ENCODE results near the gene BLOC1S1. TPM values are rescaled to one million over a fixed set of nuclear protein-coding genes. Genes with fewer than 3 reads are reported as not detected.
"Not testable (repeated sequence)": the region's sequence is repeated elsewhere in the genome, so short reads cannot be mapped to it uniquely, and the experiment has no call there.

The BLOC1S1 gene
- total and polyA plus RNA-seq, 2 of the 4 experiments (the other 2 are of a cell fraction): 128 to 285 TPM

- H3K4me3 ChIP-seq (ENCODE audit: insufficient read depth, low read depth, low read length); H2BK20ac ChIP-seq (ENCODE audit: low read depth, low read length); POLR2A ChIA-PET (ENCODE audit: unreplicated experiment); H3K56ac ChIP-seq (ENCODE audit: extremely low read depth, insufficient read depth, low read length); DNase-seq; H4K5ac ChIP-seq (ENCODE audit: low read depth, low read length); intact Hi-C loops (cut with micrococcal nuclease); H3K27me3 ChIP-seq (ENCODE audit: control insufficient read depth, insufficient read depth, low read length); H3K23ac ChIP-seq (ENCODE audit: low read depth, low read length); H3K18ac ChIP-seq (ENCODE audit: low read depth, low read length); H3K4ac ChIP-seq (ENCODE audit: low read depth, low read length); H3K4me2 ChIP-seq (ENCODE audit: low read depth, low read length); H2AK9ac ChIP-seq (replicated peaks; ENCODE audit: low read depth, low read length, poor library complexity); H3K27ac ChIP-seq (ENCODE audit: insufficient read depth, low read length); H3K14ac ChIP-seq (replicated peaks; ENCODE audit: low read depth, low read length); dilution Hi-C loops (cut with HindIII; ENCODE audit: low sequenced_read_pairs, unreplicated experiment); H2BK5ac ChIP-seq (ENCODE audit: low read depth, low read length, poor library complexity, severe bottlenecking); H3K9ac ChIP-seq (ENCODE audit: low read depth, low read length); CTCF ChIA-PET; H2BK120ac ChIP-seq (ENCODE audit: low read depth, low read length); H3K4me1 ChIP-seq (ENCODE audit: control insufficient read depth, insufficient read depth, low read length); H4K91ac ChIP-seq (ENCODE audit: insufficient read depth, low read depth, low read length); H3K9me1 ChIP-seq (ENCODE audit: insufficient read depth, low read length); H2AK5ac ChIP-seq (ENCODE audit: low read depth, low read length); H4K8ac ChIP-seq (ENCODE audit: low read depth in 2 of 2, low read length in 2 of 2); H3K9me3 ChIP-seq (ENCODE audit: control insufficient read depth, insufficient read depth, low read length); H2AFZ ChIP-seq (replicated peaks; ENCODE audit: low read length, poor library complexity); H2BK15ac ChIP-seq (ENCODE audit: low read depth, low read length); in situ Hi-C loops (cut with MboI; ENCODE audit: low sequenced_read_pairs); ATAC-seq (ENCODE audit: low read depth); BruUV-seq (replicated peaks); H4K20me1 ChIP-seq (ENCODE audit: insufficient read depth, low read length): not testable (repeated sequence)
- peaks cover 35% of the 10 kb centered on the region for H3K36me3 ChIP-seq (ENCODE audit: control insufficient read depth, insufficient read depth, low read length)
- WGBS, 2 experiments (ENCODE audit: extremely low coverage in 2 of 2, insufficient read length in 1 of 2): 100% methylated on average over 1 of the region's 4 CpGs; no CpG with 5 or more reads in 1 of the 2 experiments
- peaks cover 12 to 41% of the 10 kb centered on the region in 2 experiments for H3K79me1 ChIP-seq (ENCODE audit: low read depth in 1 of 2, low read length in 2 of 2)
Observed at GRCh38 chr12:55758575-55758974, 42.7 kb downstream of the BLOC1S1 start.

All from IMR-90 (cell line).